SU-DHL-6 (cell line): ENCODE measurements around the gene TRIM3.

ENCODE experiments used
- CTCF ChIP-seq: fragments of 200-600 bp; sonication (generic); IDR thresholded peaks from one replicate; pipeline ENCODE4 v1.5.1; 2017; ENCODE audit warnings: antibody characterized with exemption, mild to moderate bottlenecking, low read length, moderate library complexity; ENCODE audit not compliant: insufficient read depth, poor library complexity, severe bottlenecking
- EZH2phosphoT487 ChIP-seq: fragments of 200-600 bp; sonication (generic), shearing (Covaris generic); conservative IDR thresholded peaks from 2 replicates; pipeline ENCODE4 v1.6.1; 2018; ENCODE audit warnings: mild to moderate bottlenecking, antibody characterized with exemption, low read length, moderate library complexity, mixed read lengths

DNA sequence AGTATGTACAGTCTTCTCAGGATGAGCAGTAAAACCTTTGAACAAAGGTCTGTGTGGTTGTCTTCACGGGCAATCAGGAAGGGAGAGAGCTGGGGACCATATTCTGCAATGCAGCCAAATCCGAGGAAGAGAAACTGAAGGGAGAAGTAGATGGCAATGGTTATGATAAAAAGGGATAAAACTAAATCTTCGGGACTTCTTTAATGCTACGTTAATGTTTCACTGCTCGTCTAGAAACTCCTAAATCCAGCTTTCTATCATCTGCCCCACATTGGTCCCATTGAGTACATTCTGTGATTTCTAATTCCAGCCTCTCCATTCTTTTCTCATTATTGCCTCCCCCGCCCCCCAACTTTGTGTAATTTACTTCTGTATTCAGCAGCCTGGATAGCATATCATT, 9.3 kb upstream of the TRIM3 start:
- TF ChIP-seq CTCF (no peak), EZH2phosphoT487 (no peak)
